HEK293 (cell line): ENCODE data around the gene GPX4.

Source experiments
- CTCF ChIP-seq: fragments of 450-650 bp; formaldehyde crosslinking; IDR thresholded peaks from 2 replicates; pipeline ENCODE4 v1.5.1; 2016; ENCODE audit warnings: missing biosample characterization, missing genetic modification characterization
- ZBTB1 ChIP-seq: fragments of 450-650 bp; formaldehyde crosslinking; IDR thresholded peaks from 2 replicates; pipeline ENCODE4 v1.5.1; 2016; ENCODE audit warnings: missing biosample characterization, missing genetic modification characterization
- ZEB2 ChIP-seq: fragments of 450-650 bp; formaldehyde crosslinking; IDR thresholded peaks from 2 replicates; pipeline ENCODE4 v1.5.1; 2016; ENCODE audit warnings: missing biosample characterization, missing genetic modification characterization
- ZNF157 ChIP-seq: fragments of 450-650 bp; formaldehyde crosslinking; IDR thresholded peaks from 2 replicates; pipeline ENCODE4 v1.5.1; 2016; ENCODE audit warnings: missing biosample characterization, missing genetic modification characterization

GRCh38 chr19:1126984-1127760 lies 23.4 kb downstream of the GPX4 start:
- no peak for TF ChIP-seq ZEB2
- TF ChIP-seq ZBTB1 (tag by site-specific recombination), result no peak
- no peak for TF ChIP-seq ZNF157 (tag by site-specific recombination)
- TF ChIP-seq CTCF (tag by site-specific recombination), result no peak
